Measurements from ENCODE around the gene ATPAF2.

The ATPAF2 gene

GRCh38 chr17:18038149-18038850 lies 668 bp downstream of the ATPAF2 start:
- DNase-seq: peak; percentile 21

DNA sequence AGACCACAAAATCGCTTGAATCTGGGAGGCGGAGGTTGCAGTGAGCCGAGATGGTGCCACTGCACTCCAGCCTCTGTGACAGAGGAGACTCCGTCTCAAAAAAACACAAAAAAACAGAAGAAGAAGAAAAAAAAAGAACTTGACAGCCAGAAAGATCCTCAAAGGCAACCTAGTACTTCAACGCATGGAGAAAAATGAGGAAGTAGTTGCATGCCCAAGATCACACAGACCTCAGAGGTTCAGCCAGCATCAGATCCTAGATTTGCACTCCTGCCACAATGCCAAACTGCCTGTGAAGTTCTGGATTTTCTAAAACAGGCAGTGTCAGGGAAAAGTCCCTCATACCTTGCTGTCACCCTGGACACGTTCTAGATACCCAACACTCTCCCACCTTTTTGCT lies 1.5 kb downstream of the ATPAF2 start:
- DNase-seq: no peak

GRCh38 chr17:18035704-18036103 lies 3.3 kb downstream of the ATPAF2 start:
- DNase-seq: no peak

GRCh38 chr17:18033442-18034099 lies 5.4 kb downstream of the ATPAF2 start:
- DNase-seq: peak; percentile 89

DNA sequence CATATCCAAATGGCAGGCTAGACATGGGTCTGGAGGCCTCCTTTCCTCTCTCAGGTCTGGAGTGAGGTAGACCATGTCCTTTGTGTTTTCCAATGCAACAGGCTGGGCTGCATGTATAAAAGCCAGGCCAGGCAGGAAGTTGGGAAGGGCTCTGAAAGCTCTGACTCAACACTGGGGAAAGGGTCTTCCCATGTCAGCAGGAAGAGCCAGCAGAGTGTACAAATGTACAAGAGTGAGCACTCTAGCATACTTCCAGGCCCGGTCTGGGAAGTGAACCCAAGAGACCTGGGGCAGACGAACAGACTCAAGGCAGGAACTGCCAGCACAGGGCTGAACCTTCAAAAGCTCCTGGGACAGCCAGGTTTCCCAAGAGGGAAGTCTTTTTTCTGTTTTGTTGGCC lies 7.0 kb downstream of the ATPAF2 start:
- DNase-seq: peak; percentile 12

DNA sequence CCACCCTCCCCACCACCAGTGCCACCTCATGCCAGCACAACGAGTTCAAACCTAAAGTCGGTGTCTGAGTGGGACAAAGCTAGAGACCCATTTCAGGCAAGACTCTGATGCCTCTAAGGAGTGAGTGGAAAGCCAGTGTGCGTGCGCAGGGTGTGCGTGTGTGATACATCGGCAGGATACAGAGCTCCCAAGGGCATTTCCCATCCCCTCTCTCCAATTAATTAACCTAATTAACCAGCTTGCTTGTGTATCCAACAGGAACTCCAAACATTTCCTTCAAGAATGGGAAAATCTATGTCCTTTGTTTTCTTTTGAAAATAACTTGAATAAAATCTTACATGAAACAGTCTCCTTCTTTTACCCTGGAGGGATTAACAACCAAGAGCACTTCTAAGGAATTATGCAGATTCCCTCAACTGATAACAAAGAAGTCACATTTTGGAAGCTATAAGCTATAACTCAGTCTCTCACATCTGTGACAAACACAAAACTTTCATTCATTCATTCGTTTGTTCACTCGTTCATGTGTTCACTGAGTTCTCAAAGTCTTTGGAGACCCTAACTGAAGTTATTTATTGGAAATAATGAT lies 9.9 kb downstream of the ATPAF2 start:
- no peak for DNase-seq

DNA sequence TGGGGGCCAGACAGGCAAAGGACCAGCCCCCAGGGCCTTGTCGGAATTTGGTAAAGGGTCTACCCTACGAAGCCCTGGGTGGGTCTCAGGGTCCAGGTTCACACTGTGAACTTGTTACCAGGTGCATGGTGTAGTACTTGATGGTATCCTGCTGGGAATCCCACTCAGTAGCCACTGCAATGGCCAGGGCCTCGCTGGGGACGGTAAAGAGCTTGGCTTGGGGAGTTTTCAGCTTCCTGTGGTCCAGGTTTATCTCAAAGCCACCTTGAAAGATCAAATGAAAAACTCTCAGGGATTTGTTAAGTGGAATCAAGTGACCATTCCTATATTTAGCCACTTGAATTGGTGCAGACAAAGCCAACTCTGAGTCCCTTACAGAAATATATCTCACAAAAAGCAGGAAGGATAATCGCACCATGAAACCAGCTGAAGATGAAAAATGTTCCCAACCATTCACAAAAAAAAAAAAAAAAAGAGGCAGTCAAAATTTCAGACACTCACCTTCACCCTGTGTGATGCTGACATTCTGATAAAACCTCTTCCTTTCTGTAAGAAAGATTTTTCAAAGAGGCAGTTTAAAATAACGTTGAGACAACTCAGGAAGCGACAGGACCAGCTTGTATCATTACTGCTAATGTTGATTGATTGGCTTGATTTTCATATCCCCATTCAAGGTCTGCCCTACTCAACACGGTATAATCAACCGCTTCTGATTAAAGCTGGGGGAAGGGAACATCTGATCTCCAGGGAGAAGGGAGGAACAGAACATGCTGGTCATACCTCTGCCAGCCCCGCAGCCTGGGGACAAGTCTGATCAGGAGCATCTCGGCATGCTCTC lies 10.6 kb downstream of the ATPAF2 start:
- DNase-seq: no peak

- DNase-seq: no peak
Observed at GRCh38 chr17:18027280-18027679, 11.7 kb downstream of the ATPAF2 start.

DNA sequence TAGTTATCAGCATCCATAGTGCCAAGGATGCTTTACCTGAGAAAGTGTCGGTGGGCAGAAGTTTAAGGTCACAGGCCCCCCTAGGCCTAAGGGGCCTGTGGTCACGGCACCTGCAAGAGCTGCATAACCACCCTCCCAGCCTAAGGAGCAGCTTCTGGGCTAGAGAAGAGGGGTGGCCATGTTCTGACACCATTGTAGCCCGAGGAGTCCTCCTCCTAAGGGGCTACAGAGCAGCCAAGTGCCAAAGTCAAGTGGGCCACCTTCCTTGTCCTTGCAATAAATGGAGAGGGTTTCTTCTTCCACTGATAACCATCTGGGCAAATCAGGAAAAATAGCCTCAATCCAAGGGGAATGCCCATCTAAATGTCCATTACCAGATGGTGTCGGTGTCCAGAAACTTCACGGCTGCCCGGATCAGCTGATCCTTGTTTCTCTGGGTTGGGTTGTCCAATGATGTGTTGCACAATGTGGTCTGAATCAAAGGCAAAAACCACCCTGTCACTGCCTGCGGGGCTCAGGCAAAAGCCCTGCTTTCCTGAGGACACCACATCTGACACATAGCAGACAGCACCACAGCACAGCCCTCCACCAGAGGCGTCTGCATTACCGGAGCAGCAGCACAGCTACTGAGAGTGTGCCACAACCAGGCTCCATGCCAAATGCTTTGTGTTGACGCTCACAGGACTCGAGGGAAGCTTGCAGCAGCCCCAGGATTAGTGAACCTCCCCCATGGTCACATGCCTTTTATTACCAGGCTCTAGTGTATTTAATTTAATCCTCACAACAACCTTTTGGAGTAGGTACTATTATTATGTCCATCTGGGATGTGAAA lies 12.8 kb downstream of the ATPAF2 start:
- no peak for DNase-seq

- no peak for DNase-seq
Observed at GRCh38 chr17:18025241-18025944, 13.6 kb downstream of the ATPAF2 start.

- DNase-seq: no peak
Observed at GRCh38 chr17:18021372-18021771, 17.6 kb downstream of the ATPAF2 start.

DNA sequence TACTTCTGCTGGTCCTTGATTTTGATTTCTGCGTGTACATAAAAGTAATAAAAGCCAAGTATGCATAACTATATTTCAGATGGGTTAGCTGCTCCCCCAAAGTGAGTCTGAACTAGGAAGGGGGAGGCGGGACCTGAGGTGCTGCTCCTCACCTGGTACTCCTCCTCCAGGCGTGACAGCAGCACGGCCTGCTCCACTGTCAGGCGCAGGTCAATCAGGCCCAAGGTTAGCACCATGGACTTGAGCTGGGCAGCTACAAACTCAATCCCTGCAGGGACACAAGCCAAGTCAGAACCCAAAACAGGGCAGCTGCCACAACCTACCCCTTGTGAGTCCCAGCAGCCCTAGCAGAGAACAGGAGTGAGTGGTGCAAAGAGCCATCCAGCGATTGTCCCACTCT lies 18.0 kb downstream of the ATPAF2 start:
- no peak for DNase-seq

GRCh38 chr17:18019838-18020154 lies 19.2 kb downstream of the ATPAF2 start:
- DNase-seq: no peak

DNA sequence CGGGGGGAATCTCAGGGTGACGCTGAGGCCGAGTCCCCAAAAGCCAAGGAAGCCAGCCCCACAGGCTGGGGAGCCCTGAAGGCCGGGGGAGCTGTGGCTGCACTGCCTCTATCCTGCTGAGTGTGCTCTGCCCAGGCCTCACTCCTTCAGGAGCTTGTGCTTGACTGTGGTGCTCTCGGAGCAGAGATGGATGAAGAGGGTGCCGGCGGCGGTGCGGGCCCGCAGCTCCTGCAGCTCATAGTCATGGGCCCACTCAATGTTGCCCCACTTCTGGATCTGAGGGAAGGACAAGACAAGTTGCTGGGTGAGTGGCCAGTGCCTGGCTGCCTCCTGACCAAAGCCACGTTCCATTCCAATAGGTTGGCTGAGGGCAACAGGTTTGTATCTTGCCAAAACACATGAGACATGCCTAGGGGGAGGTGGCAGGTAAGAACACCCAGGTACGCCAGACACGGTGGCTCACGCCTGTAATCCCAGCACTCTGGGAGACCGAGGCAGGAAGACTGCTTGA lies 20.5 kb downstream of the ATPAF2 start:
- no peak for DNase-seq

GRCh38 chr17:18017958-18018357 lies 21.0 kb downstream of the ATPAF2 start:
- no peak for DNase-seq

GRCh38 chr17:18016426-18016825 lies 22.5 kb downstream of the ATPAF2 start:
- DNase-seq: peak; percentile 10

- no peak for DNase-seq
Observed at GRCh38 chr17:18015593-18015992, 23.4 kb downstream of the ATPAF2 start.

GRCh38 chr17:18014006-18014405 lies 25.0 kb downstream of the ATPAF2 start:
- no peak for DNase-seq

DNA sequence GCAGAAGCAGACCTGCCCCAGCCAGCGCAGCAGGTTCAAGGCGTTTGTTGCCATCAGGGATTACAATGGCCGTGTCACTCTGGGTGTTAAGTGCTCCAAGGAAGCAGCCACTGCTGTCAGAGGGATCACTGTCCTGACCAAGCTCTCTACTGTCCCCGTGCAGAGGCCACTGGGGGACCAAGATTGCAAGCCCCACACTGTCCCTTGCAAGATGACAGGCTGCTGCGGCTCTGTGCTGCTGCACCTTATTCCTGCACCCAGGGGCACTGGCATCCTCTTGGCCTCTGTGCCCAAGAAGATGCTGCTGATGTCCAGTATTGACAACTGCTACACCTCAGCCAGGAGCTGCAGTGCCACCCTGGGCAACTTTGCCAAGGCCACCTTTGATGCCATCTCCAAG lies 27.7 kb downstream of the ATPAF2 start:
- DNase-seq: no peak

GRCh38 chr17:18009609-18010420 lies 29.2 kb downstream of the ATPAF2 start:
- DNase-seq: no peak
